Measurements from ENCODE around the gene ZFAND3.

- no peak for TF ChIP-seq YY1 (IDR thresholded peaks at IDR 0.05; ENCODE audit: insufficient read depth, insufficient read length)
- no peak for TF ChIP-seq ZNF274 (IDR thresholded peaks at IDR 0.05; ENCODE audit: low read depth, low read length)
- no peak for TF ChIP-seq SUZ12 (IDR thresholded peaks at IDR 0.05; ENCODE audit: extremely low read depth, insufficient read depth, insufficient read length)
Measured at GRCh38 chr6:38115626-38116008, 296.1 kb downstream of the ZFAND3 start.

Data from NT2/D1 (cell line).